ENCODE data around the gene MDGA2.

DNA sequence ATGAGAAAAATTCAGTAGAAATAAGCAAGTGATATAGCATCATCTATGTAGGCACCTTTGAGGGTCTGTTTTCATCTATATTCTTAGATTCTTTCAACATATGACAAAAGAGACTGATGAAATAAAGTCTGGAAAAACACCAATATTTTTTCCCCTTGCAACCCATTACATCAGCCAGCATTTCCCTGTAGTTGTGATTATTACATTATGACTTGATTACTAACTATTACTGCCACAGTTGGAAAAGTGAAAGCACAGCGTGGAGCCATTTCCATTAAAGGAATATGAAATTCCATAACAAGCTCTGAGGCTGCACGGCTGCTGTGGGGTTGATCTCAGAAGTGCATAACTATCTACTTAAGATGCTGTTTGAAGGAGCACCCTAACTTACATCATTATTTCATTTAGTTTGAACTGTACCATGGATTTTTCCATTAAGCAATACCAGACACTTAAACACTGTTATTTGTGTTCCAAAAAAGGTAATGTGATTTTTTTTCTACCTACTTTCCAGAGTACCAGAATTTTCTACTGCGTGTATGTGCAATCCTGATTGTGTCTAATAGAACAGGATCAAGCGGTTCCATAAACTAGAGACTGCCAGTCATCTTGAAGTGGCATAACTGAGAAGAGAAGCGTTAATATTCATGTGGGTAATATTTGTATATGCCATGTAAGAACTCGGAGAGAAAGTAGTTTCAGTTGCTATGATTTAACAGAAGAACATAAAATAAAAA is 405.5 kb downstream of the MDGA2 start:
- TF ChIP-seq CTCF (IDR thresholded peaks at IDR 0.05; ENCODE audit: borderline replicate concordance, extremely low read depth, low read length, poor library complexity, severe bottlenecking) (no peak), EZH2 (IDR thresholded peaks at IDR 0.05; ENCODE audit: borderline replicate concordance, low read depth, low read length, severe bottlenecking) (no peak)
